Liver (tissue), 9 donors: ENCODE data around the gene TAF13. TPM values are rescaled to one million over a fixed set of nuclear protein-coding genes. Genes with fewer than 3 reads are reported as not detected.

ENCODE experiments used
- DNase-seq: peaks from one replicate; pipeline ENCODE4 v3.0.0-alpha.2; 2017; ENCODE audit warnings: low spot score
- H3K27ac ChIP-seq, 2 donors: one replicate each; pipeline ENCODE4 v1.7.0; 2013; ENCODE audit warnings: inconsistent platforms in 2 of 2, low read length in 2 of 2, control low read depth in 1 of 2, low read depth in 1 of 2, mild to moderate bottlenecking in 1 of 2
- H3K27me3 ChIP-seq, 4 donors: one replicate each; pipeline versions ENCODE4 v1.6.1 to v1.7.0; 2013; ENCODE audit warnings: low read length in 3 of 4, inconsistent platforms in 1 of 4, mild to moderate bottlenecking in 1 of 4, moderate library complexity in 1 of 4; ENCODE audit not compliant: control insufficient read depth in 4 of 4, insufficient read depth in 4 of 4
- H3K36me3 ChIP-seq, 4 donors: one replicate each; pipeline versions ENCODE4 v1.6.1 to v1.7.0; 2013; ENCODE audit warnings: low read length in 3 of 4, mild to moderate bottlenecking in 3 of 4, low read depth in 1 of 4, moderate library complexity in 1 of 4; ENCODE audit not compliant: control insufficient read depth in 4 of 4, insufficient read depth in 3 of 4
- H3K4me1 ChIP-seq, 4 donors: one replicate each; pipeline versions ENCODE4 v1.6.1 to v1.7.0; 2013; ENCODE audit warnings: low read length in 3 of 4, mild to moderate bottlenecking in 3 of 4, moderate library complexity in 1 of 4; ENCODE audit not compliant: control insufficient read depth in 4 of 4, insufficient read depth in 4 of 4
- H3K4me3 ChIP-seq, 3 donors: one replicate each; pipeline versions ENCODE4 v1.6.1 to v1.7.0; 2013; ENCODE audit warnings: low read length in 3 of 3, control low read depth in 1 of 3, low read depth in 1 of 3, mild to moderate bottlenecking in 1 of 3
- H3K9ac ChIP-seq, 2 donors: one replicate each; pipeline ENCODE4 v1.7.0; 2013; ENCODE audit warnings: low read length in 2 of 2, mild to moderate bottlenecking in 2 of 2, moderate library complexity in 2 of 2, control low read depth in 1 of 2, low read depth in 1 of 2
- H3K9me3 ChIP-seq, 4 donors: one replicate each; pipeline versions ENCODE4 v1.6.1 to v1.7.0; 2013; ENCODE audit warnings: low read length in 3 of 4; ENCODE audit not compliant: control insufficient read depth in 4 of 4
- EGR1 ChIP-seq, 2 donors: IDR thresholded peaks; 2 replicates each; pipeline ENCODE4 v1.6.1; 2016 to 2018; ENCODE audit warnings: antibody characterized with exemption in 2 of 2, low read depth in 2 of 2
- FOXA1 ChIP-seq: IDR thresholded peaks from 2 replicates; pipeline ENCODE4 v1.6.1; 2016; ENCODE audit warnings: antibody characterized with exemption
- FOXA2 ChIP-seq: IDR thresholded peaks from 2 replicates; pipeline ENCODE4 v1.6.1; 2016; ENCODE audit warnings: antibody characterized with exemption
- GABPA ChIP-seq, 2 donors: IDR thresholded peaks in 1 of 2; conservative IDR thresholded peaks in 1 of 2; 2 replicates each; pipeline ENCODE4 v1.6.1; 2016; ENCODE audit warnings: antibody characterized with exemption in 2 of 2, mild to moderate bottlenecking in 1 of 2, moderate library complexity in 1 of 2
- HNF4A ChIP-seq, 2 donors: conservative IDR thresholded peaks; 2 replicates each; pipeline ENCODE4 v1.6.1; 2016; ENCODE audit warnings: antibody characterized with exemption in 2 of 2, mild to moderate bottlenecking in 2 of 2
- HNF4G ChIP-seq: IDR thresholded peaks from 2 replicates; pipeline ENCODE4 v1.6.1; 2016; ENCODE audit warnings: antibody characterized with exemption
- JUND ChIP-seq, 2 donors: IDR thresholded peaks; 2 replicates each; pipeline ENCODE4 v1.6.1; 2016; ENCODE audit warnings: antibody characterized with exemption in 2 of 2
- NR2F2 ChIP-seq: IDR thresholded peaks from 2 replicates; pipeline ENCODE4 v1.6.1; 2016; ENCODE audit warnings: antibody characterized with exemption
- RAD21 ChIP-seq, 2 donors: IDR thresholded peaks; 2 replicates each; pipeline ENCODE4 v1.6.1; 2016; ENCODE audit warnings: antibody characterized with exemption in 2 of 2, mild to moderate bottlenecking in 2 of 2
- RXRA ChIP-seq, 2 donors: IDR thresholded peaks; 2 replicates each; pipeline ENCODE4 v1.6.1; 2017 to 2018; ENCODE audit warnings: antibody characterized with exemption in 2 of 2, mild to moderate bottlenecking in 1 of 2
- SP1 ChIP-seq: IDR thresholded peaks from 2 replicates; pipeline ENCODE4 v1.6.1; 2018; ENCODE audit warnings: antibody characterized with exemption, mild to moderate bottlenecking
- TAF1 ChIP-seq: conservative IDR thresholded peaks from 2 replicates; pipeline ENCODE4 v1.6.1; 2016; ENCODE audit warnings: antibody characterized with exemption, mild to moderate bottlenecking
- YY1 ChIP-seq: IDR thresholded peaks from 2 replicates; pipeline ENCODE4 v1.6.1; 2016; ENCODE audit warnings: antibody characterized with exemption, mild to moderate bottlenecking
- ZBTB33 ChIP-seq: IDR thresholded peaks from 2 replicates; pipeline ENCODE4 v1.6.1; 2016; ENCODE audit warnings: antibody characterized with exemption
- WGBS: extraction: QIAGEN DNeasy Blood & Tissue Kit; methylation state at CpG from one replicate; pipeline ENCODE4 v1.1.7; 2013; 5-methylcytosine and 5-hydroxymethylcytosine counted together
- polyA plus RNA-seq, 2 donors: library from polyadenylated mRNA; stranded (reverse) in 1 of 2; unstranded in 1 of 2; fragments of 200-250 nt in 1 of 2; fragments of >200 nt in 1 of 2; fragmentation: Nextera tagmentation in 1 of 2; extraction: Ambion mirVana in 1 of 2; gene quantifications; one replicate each; pipeline versions ENCODE4 v1.2.1 to v1.2.3, GENCODE V29; 2013 to 2015
- total RNA-seq, 2 donors: library from RNA; depleted of rRNA; stranded (reverse); fragments of >200 nt; gene quantifications; one replicate each; pipeline ENCODE4 v1.2.3, GENCODE V29; 2014
- TF ChIP-seq, protein P1 (sequence below): IDR thresholded peaks from 2 replicates; pipeline ENCODE4 v1.6.1; 2016; ENCODE audit warnings: antibody characterized with exemption
- TF ChIP-seq, protein P2 (sequence below): IDR thresholded peaks from 2 replicates; pipeline ENCODE4 v1.6.1; 2016; ENCODE audit warnings: antibody characterized with exemption, mild to moderate bottlenecking
- TF ChIP-seq, protein P3 (sequence below): IDR thresholded peaks from 2 replicates; pipeline ENCODE4 v1.6.1; 2016; ENCODE audit warnings: antibody characterized with exemption
- donor health status: healthy.
- donor health status: healthy.
- donor health status: healthy.
- donor health status: healthy.
- donor health status: healthy.

Gene TAF13
- total and polyA plus RNA-seq, 4 donors: 17.9 to 31.7 (median 20.2) TPM

GRCh38 chr1:109048335-109048734, 27.5 kb downstream of the TAF13 start:
- Histone ChIP-seq H3K27ac (no peak overlapping the region), H3K9me3 (no peaks in the 10 kb centered on the region), H3K36me3 (no peaks in the 10 kb centered on the region), H3K4me1 (no peaks in the 10 kb centered on the region), H3K27me3 (no peaks in the 10 kb centered on the region), H3K9ac (no peak overlapping the region), H3K4me3 (no peak overlapping the region)
- DNase-seq: no peak
- TF ChIP-seq HNF4G: no peak
- 40% methylated on average over 2 of the region's 2 CpGs for WGBS

DNA sequence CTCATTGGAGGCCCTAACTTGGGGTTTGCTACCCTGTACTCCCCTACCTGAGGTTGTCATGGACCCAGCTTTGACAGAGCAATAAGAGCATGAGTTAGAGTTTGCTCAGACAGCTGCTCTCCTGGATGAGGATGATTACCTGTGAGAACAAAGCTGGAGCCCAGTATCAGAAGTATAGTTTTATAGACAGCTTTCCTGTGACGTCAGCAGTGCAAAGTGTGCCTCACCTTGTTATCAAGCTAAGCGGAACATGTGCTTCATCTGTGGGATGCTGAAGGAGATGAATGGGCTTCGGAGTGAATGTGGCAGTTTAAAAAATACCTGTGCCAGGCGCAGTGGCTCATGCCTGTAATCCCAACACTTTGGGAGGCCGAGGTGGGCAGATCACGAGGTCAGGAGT, 28.5 kb downstream of the TAF13 start:
- no peaks in the 10 kb centered on the region for H3K9me3 ChIP-seq
- no peak overlapping the region for H3K4me3 ChIP-seq
- no peaks in the 10 kb centered on the region for H3K27me3 ChIP-seq
- H3K27ac ChIP-seq: no peak overlapping the region
- no peaks in the 10 kb centered on the region for H3K36me3 ChIP-seq
- no peak for DNase-seq
- no peak overlapping the region for H3K9ac ChIP-seq
- 79% methylated on average over 6 of the region's 6 CpGs for WGBS
- H3K4me1 ChIP-seq: peaks cover 0 to 3% (median 2%) of the 10 kb centered on the region in 4 donors
- TF ChIP-seq, protein P1, sequence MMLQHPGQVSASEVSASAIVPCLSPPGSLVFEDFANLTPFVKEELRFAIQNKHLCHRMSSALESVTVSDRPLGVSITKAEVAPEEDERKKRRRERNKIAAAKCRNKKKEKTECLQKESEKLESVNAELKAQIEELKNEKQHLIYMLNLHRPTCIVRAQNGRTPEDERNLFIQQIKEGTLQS: no peak
- no peak for TF ChIP-seq NR2F2
- no peak for TF ChIP-seq FOXA2
- TF ChIP-seq FOXA1: no peak
- no peak for TF ChIP-seq YY1
- TF ChIP-seq RAD21 (IDR thresholded peaks at IDR 0.05): no peak
- no peak for TF ChIP-seq TAF1
- no peak for TF ChIP-seq JUND (IDR thresholded peaks at IDR 0.05)
- TF ChIP-seq SP1: no peak
- TF ChIP-seq HNF4A (conservative IDR thresholded peaks at IDR 0.05): no peak
- TF ChIP-seq HNF4G: no peak
- TF ChIP-seq EGR1 (IDR thresholded peaks at IDR 0.05; ENCODE audit: low read depth in 2 of 2): no peak
- TF ChIP-seq RXRA (IDR thresholded peaks at IDR 0.05): no peak
- no peak for TF ChIP-seq ZBTB33

DNA sequence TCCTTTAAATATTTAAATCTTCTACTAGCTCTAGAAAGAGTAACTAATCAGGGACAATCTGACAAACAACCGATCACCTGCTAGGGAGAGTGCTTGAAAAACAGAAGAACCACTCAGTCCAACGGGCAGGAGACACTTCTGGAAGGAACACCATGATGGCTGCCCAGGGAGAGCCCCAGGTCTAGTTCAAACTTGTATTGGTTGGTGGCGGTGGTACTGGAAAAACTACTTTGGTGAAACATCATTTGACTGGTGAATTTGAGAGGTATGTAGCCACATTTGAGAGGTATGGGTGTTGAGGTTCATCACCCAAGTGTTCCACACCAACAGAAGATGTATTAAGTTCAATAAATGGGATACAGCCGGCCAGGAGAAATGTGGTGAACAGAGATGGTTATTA, 29.1 kb downstream of the TAF13 start:
- Histone ChIP-seq H3K27ac (no peak overlapping the region), H3K27me3 (no peaks in the 10 kb centered on the region), H3K9me3 (no peaks in the 10 kb centered on the region), H3K36me3 (no peaks in the 10 kb centered on the region), H3K9ac (no peak overlapping the region), H3K4me3 (no peak overlapping the region), H3K4me1 (peaks cover 0 to 3% (median 3%) of the 10 kb centered on the region in 4 donors)
- no peak for DNase-seq
- TF ChIP-seq SP1: no peak
- TF ChIP-seq NR2F2: no peak
- TF ChIP-seq, protein P2, sequence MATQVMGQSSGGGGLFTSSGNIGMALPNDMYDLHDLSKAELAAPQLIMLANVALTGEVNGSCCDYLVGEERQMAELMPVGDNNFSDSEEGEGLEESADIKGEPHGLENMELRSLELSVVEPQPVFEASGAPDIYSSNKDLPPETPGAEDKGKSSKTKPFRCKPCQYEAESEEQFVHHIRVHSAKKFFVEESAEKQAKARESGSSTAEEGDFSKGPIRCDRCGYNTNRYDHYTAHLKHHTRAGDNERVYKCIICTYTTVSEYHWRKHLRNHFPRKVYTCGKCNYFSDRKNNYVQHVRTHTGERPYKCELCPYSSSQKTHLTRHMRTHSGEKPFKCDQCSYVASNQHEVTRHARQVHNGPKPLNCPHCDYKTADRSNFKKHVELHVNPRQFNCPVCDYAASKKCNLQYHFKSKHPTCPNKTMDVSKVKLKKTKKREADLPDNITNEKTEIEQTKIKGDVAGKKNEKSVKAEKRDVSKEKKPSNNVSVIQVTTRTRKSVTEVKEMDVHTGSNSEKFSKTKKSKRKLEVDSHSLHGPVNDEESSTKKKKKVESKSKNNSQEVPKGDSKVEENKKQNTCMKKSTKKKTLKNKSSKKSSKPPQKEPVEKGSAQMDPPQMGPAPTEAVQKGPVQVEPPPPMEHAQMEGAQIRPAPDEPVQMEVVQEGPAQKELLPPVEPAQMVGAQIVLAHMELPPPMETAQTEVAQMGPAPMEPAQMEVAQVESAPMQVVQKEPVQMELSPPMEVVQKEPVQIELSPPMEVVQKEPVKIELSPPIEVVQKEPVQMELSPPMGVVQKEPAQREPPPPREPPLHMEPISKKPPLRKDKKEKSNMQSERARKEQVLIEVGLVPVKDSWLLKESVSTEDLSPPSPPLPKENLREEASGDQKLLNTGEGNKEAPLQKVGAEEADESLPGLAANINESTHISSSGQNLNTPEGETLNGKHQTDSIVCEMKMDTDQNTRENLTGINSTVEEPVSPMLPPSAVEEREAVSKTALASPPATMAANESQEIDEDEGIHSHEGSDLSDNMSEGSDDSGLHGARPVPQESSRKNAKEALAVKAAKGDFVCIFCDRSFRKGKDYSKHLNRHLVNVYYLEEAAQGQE: no peak
- no peak for TF ChIP-seq HNF4G
- no peak for TF ChIP-seq RAD21 (IDR thresholded peaks at IDR 0.05)
- TF ChIP-seq GABPA (IDR thresholded peaks at IDR 0.05 in 1 of 2, conservative IDR thresholded peaks at IDR 0.05 in 1 of 2): no peak
- TF ChIP-seq RXRA (IDR thresholded peaks at IDR 0.05): no peak
- no peak for TF ChIP-seq TAF1
- no peak for TF ChIP-seq EGR1 (IDR thresholded peaks at IDR 0.05; ENCODE audit: low read depth in 2 of 2)
- TF ChIP-seq, protein P3, sequence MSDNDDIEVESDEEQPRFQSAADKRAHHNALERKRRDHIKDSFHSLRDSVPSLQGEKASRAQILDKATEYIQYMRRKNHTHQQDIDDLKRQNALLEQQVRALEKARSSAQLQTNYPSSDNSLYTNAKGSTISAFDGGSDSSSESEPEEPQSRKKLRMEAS: no peak
- 81% methylated on average over 4 of the region's 4 CpGs for WGBS
